HTR-8/SVneo (cell line): ENCODE data around the gene EDN2.

Experiments used
- DNase-seq: peaks from one replicate; pipeline ENCODE4 v3.0.0; 2011; ENCODE audit warnings: low spot score, mixed read lengths; ENCODE audit not compliant: insufficient read length
- FAIRE-seq: peaks from 2 replicates; lab custom pipeline; 2011; peaks lifted over from hg19 to GRCh38; lab: Jason Lieb, UNC

The EDN2 gene

DNA sequence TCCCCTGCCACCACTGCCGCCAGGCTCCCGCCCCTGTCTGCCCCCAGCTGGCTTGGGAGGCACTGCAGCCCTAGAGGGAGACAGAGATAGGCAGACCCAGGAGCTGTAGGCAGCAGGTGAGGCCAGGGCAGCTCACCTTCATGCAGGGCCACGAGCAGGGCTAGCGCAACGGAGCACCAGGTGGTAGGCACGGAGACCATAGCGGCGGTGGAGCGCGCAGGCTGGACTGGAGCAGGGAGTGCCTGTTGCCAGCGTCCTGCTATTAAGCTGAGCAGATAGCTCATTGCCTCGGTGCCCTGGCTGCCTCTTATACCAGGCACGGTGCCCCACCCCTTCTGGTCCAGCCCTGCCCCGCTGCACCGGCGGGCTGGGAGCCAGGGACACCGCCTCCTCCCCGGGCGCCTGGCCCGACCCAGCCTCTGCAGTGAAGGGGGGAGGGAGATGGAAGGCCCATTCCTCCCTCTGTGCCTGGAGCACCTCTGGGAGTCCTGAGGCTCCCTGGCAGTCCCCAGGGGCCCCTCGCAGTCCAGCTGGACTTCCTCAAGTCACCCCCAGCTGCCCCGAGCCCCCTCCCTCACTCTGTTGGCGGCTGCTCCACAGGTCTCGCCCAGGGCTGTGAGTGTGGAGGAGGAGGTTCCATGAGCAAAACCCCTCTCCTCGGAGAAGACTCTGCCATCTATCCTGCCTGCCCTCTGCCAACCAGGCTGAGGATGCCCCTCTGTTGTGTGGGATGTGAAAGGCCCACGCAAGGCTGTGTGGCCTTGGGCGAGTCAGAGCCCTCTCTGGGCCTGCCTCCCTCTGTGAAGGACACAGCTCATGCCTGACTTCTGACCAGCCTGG lies at the start of gene EDN2:
TSS of gene EDN2 (minus strand) at position 282 of the 840 bp plus-strand sequence. CDS start at position 200, 82 bp downstream.
- no peak for DNase-seq
- no peak for FAIRE-seq

DNA sequence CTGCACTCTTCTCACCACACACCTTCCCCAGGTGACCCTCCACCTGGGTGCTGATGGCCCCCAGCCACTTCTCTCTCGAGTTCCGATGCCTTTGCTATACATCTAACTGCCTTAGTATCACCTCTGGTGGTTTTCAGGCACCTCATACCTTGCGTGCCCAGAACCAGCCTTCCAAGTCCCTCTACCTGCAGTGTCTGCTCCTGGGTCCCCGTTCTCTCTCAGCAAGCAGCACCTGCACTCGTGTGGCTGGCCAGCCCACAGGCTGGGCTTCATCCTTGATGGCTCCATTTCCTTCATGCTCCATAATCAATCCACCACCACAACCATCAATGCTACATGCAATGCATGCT lies 49.2 kb upstream of the EDN2 start:
- DNase-seq, result no peak
- no peak for FAIRE-seq

DNA sequence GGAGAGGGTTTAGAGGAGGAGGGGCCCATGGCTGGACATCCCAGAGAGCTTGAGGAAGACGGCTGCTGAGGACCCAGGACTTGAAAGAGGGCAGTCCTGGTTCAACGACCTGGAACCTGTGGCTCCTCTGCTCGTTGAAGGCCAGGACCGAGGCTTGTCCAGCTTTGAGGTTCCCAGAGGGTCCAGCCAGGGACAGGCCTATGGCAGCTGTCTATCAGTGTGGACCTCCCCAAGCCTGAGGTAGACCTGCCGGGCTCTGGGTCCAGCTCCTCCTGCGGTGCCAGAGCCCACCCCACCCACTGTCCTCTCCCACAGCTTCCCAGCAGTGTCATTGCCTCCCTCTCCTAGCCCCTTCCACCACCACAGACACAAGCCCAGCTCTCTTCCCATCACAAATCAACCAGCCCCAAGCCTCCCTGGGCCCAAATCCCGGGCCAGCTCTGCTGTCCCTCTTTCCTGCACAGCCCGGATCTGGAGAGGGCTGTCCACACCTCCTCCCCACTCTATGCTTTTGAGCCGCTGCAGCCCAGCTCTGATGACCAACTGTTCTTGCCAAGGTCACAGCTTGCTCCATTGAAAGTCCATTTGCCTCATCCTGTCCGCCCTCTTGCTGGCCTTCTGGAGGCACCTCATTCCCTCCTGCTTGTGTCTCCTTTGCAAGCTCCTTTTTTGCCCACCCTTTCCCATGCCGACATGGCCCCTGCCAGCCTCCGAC lies 48.7 kb upstream of the EDN2 start:
- DNase-seq, result no peak
- no peak for FAIRE-seq

DNA sequence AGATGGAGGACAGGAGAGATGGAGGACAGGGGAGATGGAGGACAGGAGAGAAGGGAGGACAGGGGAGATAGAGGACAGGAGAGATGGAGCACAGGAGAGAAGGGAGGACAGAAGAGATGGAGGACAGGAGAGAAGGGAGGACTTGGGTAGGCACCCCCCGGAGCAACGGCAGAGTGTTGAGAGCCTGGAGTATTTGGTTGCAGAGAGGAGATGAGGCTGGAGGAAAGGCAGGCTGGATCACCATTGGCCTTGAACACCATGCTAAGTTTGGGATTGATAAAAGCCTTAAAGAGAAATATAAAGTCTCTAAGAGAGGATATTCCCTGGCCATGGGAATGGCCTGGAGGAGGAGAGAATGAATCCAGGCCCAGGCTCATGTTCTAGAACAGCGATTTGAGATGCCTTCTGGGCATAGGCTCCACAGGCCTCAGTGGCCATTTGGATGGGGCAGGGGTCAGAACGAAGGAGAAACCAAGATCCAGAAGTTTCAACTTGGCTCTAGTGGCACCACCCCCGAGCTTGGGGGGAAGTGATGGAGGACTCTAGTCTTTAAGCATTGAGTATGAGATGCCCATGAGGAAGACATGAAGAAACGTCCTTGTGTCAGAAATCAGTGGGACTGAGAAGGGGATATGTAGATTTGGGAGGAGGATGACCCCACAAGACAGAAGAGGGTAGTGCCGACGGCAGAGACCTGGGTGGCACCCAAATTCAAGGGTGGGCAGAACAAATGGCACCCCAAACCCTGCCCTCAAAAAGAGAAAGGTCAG lies 47.9 kb upstream of the EDN2 start:
- DNase-seq (no peak), FAIRE-seq (no peak)

DNA sequence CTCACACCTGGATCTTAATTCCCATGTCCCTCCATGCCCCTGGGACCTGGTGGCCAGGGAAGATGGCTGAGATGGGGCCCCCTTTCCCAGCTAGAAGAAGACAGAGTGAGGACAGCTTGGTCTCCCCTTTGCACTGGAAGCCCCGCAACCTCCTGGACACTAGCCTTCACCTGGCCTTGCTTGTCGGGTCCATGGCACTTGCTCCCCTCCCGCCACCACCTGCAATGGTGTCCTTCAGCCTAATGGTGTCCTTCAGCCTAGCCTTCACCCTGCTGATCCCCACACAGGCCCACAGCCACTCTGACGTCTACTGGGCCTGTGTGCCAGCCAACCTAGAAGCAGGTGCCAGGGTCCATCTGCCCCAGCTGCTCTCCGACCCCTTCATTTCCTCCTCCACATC lies 45.9 kb upstream of the EDN2 start:
- DNase-seq, result no peak
- FAIRE-seq, result no peak

DNA sequence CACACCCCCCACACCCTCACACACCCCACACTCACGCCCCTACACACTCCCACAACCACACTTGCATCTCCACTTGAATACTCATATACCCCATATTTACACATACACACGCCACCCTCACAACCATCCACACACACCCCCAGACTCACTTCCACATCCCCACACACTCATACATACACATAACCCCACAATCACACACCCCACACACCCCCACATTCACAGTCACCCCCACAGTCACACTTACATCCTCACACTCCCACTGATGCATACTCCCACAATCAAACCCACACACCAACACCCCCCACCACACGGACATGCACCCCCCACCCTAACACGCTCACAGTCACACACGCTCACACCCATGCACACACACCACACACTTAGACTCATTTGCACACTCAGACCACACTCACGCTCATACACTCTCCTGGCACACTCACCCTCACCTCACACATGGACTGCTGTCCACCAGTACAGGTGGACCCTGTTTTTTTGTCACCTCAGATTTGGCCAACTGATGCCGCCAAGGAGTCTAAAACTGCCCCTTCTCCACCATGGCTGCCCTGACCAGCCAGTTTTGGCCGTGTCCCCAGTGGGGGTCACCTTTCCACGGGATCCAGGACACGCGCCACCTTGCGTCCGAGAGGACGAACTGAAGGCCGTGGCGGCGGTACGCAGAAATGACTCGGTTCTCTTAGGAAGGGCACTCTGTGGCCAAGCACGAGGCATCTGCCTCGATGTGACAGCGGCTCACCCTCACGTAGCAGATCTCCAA lies 45.3 kb upstream of the EDN2 start:
- peak; percentile 80 for FAIRE-seq

DNA sequence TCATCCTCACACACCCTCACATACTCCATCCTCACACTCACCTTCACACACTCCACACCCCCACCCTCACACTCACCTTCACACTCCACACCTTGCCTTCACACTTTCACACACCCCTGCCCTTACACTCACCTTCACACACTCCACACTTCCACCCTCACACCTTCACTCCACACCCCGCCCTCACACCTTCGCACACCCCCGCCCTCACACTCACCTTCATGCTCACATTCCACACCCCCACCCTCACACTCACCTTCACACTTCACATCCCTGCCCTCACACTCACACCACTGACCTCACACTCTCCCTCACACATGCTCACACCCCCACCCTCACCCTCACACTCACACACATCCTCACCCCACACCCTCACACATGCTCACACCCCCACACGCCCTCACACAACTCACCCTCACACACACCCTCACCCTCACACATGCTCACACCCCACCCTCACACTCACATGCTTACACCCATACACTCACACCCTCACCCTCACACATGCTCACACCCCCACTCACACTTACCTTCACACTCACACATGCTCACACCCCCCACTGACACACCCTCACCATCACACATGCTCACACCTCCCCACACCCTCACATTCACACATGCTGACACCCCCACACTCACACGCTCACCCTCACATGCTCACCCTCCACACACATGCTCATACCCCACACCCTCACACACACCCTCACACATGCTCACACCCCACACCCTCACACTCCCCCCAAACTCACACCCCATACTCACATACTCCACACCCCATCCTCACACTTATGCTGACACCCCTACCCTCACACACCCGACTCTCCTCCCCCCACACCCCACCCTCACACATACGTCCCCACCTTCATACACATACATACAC lies 44.5 kb upstream of the EDN2 start:
- peak; percentile 90 for FAIRE-seq
- no peak for DNase-seq

More for the DNA sequence above, 45.3 kb upstream of the EDN2 start:
- no peak for DNase-seq

DNA sequence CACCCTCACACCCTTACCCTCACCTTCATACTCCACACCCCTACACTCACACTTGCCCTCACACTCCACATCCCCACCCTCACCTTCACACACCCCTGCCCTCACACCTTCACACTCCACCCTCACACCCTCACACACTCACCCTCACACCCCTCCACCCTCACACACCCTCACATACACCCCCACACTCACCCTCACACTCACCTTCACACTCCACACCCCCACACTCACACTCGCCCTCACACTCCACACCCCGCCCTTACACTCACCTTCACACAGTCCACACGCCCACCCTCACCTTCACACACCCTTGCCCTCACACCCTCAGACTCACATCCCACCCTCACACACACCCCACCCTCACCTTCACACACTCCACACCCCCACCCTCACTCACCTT lies 43.6 kb upstream of the EDN2 start:
- no peak for DNase-seq
- FAIRE-seq, result no peak

DNA sequence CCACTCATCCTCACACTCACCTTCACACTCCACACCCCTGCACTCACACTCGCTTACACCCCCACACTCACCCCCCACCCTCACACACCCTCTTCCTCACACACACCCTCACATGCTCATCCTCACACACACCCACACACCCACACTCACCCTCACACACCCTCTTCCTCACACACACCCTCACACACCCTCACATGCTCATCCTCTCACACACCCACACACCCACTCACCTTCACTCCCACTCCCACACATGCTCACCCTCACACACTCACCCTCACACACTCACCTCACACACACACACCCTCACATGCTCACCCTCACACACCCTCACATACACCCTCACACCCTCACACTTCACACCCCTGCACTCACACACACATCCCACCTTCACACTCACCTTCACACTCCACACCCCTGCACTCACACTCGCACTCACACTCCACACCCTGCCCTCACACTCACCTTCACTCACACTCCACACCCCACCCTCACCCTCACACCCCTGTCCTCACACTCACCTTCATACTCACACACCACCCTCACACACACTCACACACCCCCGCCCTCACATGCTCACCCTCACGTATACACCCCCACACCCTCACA lies 42.6 kb upstream of the EDN2 start:
- FAIRE-seq (peak; percentile 80), DNase-seq (no peak)

DNA sequence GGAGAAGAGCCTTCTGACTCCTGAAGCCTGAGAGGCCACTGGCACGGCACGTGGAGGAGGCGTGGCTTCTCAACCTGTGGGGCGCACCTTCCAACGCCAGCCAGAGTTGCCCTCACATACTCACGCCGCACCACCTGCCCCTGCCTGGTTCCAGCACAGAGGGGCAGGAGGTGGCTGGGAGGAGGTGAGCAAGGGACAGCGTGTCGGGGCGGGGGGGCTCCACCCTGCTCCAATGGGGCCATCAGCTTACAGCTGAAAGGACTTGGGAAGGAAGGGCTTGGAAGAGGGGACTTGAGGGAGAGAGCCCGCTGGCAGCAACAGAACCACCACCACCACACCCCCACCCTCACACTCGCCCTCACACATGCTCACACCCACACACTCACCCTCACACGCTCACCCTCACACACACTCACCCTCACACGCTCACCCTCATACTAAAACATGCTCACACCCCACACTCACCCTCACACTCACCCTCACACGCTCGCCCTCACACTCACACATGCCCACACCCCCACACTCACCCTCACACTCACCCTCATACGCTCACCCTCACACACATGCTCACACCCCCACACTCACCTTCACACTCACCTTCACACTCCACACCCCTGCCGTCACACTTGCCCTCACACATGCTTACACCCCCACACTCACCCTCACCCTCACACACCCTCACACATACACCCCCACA lies 41.6 kb upstream of the EDN2 start:
- DNase-seq, result no peak
- no peak for FAIRE-seq

DNA sequence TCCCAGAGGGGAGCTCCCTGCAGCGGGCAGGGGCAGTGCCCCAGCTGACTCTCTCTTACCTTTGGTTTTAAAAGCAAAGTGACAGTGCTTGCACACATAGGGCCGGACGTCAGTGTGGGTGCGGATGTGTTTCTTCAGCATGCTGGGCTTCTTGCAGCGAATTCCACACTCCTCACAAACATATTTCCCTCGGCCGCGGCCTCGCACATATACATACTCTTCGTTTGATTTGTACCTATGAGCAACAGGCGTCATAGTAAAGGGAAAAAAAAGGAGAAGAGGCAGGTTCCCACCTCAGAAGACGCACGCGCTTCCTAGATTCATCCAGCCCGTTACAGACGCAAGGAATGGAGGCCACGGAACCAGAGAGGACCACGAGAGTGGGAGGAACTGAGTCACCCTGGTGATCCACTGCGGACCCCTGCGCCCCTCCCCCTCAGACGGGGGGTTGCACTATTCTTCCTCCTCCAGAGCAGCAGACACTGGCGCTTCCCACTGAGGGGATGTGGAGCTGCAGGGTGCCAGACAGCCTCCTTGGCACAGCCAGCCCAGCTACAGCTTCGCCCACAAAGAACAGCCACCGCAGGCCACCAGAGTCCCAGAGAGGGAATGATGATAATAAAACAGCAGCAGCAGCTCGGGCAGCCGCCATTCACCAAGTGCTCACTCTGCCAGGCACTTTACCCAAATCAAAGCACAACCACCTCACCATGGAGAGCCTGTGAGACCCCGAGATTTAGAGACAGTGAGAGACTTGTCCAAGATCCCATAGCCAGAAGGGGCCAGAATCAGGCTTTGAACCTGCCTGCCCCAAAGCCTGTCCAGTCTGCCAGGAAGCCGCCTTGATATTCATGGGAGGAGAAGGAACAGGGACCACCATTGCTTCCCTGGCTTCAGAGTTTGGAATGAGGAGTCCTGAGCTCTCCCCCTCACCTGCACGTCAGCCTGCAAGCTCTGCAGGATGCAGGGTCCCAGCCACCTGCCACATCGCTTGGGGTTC lies 40.5 kb upstream of the EDN2 start:
- FAIRE-seq (no peak), DNase-seq (no peak)

DNA sequence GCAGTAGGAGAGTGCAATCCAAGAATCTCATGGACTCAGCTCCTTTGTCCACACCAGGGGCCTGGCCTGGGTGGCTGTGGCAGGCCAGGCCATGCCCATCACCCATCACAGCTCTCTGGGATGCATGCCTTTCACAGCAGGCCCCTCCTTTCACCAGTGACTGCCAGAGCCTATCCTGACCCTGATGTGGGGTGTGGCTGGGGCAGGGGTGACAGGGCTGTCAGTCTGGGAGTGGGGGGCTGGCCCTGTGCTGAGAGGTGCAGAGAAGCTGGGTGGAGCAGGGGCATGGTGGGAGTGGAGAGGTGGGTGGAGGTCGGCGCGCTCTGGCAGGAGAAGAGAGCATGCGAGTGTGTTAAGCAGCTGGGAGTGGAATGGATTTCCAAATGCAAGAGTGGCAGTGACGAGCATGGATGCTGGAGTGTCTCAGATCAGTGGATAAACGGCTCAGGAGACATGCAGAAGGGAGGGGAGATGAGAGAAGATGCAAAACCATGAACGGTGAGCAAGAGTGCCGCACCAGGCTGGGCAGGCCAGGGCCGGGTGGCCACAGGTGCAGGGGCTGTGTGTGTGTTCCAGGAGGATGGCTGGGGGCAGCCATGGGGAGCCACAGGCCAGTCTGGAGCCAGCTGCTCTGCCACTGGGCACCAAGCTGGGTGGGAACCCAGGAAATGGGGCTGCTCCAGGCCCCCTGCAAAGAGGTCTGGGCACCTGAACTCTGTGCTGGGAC lies 39.6 kb upstream of the EDN2 start:
- FAIRE-seq, result no peak

DNA sequence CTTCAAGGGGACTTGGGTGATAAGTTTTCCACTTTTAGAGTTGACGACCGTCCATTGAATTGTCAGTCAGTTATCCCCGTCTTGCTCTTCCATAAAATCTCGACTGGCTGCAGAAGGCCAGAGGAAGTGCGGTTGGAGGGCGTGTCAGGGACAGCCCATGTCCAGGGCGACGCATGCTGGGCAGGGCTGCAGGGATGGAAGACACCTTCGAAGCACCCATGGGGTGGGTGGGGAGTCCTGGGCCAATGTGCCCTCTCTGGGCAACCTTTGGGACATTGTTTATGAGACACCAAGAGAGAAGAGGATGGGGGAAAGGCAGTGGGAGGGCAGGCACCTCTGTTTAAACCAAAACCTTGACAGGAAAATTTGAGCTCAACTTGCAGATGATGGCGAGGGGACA lies 38.6 kb upstream of the EDN2 start:
- no peak for FAIRE-seq
- no peak for DNase-seq

More for the DNA sequence above, 39.6 kb upstream of the EDN2 start:
- no peak for DNase-seq

DNA sequence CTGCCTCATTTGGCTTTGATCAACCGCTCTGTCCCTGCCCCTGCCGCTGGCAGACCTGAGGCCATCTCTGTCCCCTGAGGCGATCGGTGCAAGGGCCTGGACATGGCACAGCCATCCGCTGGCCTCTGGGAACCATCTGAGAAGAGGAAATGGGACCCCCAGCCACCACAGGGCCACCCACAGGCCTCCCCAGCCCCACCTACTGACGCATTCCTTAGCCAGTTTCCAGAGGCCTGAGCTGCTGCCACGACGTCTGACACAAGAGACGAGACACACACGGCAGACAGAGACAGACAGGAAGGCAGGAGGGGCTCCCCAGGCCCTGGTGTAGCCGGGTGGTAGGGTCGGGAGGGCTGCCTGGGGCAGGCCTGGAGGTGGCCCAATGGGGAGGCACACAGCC lies 37.3 kb upstream of the EDN2 start:
- DNase-seq (no peak), FAIRE-seq (no peak)

DNA sequence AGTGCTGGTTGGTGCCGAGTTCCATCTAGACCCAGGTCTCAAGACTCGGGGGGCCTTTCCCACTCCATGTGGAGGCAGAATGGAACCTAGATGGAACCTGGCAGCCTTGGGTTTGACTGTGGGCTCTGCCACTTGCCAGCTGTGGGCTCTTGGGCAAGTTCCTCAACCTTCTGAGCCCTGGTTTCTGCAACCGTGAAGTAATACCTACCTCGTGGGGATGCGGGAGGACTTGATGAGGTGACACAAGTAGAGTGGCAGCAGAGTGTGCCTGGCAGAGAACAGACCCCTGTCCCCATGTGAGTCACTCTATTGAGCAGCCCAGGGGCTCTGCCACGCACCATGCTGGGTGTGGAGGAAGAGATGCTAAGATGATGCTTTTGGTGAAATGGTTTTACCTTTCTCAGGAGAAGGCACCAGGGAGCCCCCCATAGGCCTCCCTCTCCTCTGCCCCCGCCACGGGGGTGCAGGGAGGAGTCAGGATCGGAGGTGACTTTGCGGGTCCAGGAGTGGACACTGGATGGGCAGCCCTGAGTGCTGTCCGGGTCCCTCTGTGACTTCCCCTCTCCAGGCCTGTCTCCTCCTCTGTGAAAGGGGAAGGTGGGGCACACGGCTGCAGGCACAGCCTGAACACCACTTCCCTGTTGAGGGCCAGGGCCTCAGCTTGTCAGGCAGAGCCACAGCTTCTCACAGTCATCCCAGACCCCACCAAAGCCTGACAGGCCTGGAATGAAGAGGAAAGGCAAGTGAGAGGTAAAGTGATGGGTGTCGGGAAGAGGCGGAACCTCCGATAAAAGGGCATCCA lies 36.7 kb upstream of the EDN2 start:
- no peak for FAIRE-seq

DNA sequence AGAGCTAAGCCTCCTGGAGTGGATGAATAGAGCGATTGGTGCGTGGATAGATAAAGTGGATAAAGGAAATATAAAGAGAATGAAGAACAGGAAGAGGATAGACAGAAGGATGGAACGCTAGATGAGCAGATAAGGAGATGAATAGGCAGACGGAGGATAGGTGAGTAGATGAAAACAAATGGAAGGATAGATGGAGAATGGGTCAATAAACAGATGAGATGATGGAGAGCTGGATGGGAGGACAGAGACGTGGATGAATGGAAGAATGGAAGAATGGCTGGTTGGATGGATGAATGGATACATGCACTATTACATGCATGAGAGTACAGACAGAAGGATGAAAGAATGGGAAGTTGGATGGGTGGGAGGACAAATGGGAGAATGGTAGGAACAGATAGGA lies 35.2 kb upstream of the EDN2 start:
- no peak for DNase-seq

More for the DNA sequence above, 36.7 kb upstream of the EDN2 start:
- no peak for DNase-seq

More for the DNA sequence above, 35.2 kb upstream of the EDN2 start:
- FAIRE-seq, result no peak
